ENCODE results near the gene PTPRN2. TPM values are rescaled to one million over a fixed set of nuclear protein-coding genes. Genes with fewer than 3 reads are reported as not detected.

Gene PTPRN2
- total and polyA plus RNA-seq, 2 of the 8 experiments (the other 6 are each of a cell fraction or from before 2014, with no cell fraction given), result 2.6 to 4.5 TPM

- TF ChIP-seq CHD7 (IDR thresholded peaks at IDR 0.05; ENCODE audit: insufficient replicate concordance, low read length) (no peak), NANOG (IDR thresholded peaks at IDR 0.05; ENCODE audit: insufficient read depth, low read depth, low read length, poor library complexity, severe bottlenecking) (no peak), CHD2 (IDR thresholded peaks at IDR 0.05; ENCODE audit: low read length) (no peak), RFX5 (IDR thresholded peaks at IDR 0.05; ENCODE audit: borderline replicate concordance, low read depth, low read length) (no peak), ATF3 (IDR thresholded peaks at IDR 0.05; ENCODE audit: insufficient read depth, low read depth, low read length) (no peak), FOSL1 (IDR thresholded peaks at IDR 0.05; ENCODE audit: insufficient read depth, low read depth, low read length) (no peak), PHF8 (conservative IDR thresholded peaks at IDR 0.05; ENCODE audit: low read depth, low read length) (no peak), RBBP5 (IDR thresholded peaks at IDR 0.05; ENCODE audit: borderline replicate concordance, low read depth, low read length) (no peak), TAF1 (IDR thresholded peaks at IDR 0.05; ENCODE audit: low read depth, low read length) (no peak), SRF (IDR thresholded peaks at IDR 0.05; ENCODE audit: low read depth, low read length) (no peak), SP1 (IDR thresholded peaks at IDR 0.05; ENCODE audit: low read depth, low read length) (no peak), NRF1 (IDR thresholded peaks at IDR 0.05; ENCODE audit: low read depth, low read length) (no peak)
Measured at GRCh38 chr7:158374586-158374985, 213.0 kb downstream of the PTPRN2 start (continued).

All from H1 (cell line).